Kidney (tissue), 14 donors: Measurements from ENCODE around the gene DIDO1. TPM values are rescaled to one million over a fixed set of nuclear protein-coding genes. Genes with fewer than 3 reads are reported as not detected.

Experiments used
- DNase-seq, 5 donors: peaks; one replicate each; pipeline ENCODE4 v3.0.0-alpha.2; 2013 to 2020
- FAIRE-seq: peaks from 2 replicates; lab custom pipeline; 2012; peaks lifted over from hg19 to GRCh38; lab: Jason Lieb, UNC
- H3K27ac ChIP-seq, 2 donors: one replicate each; pipeline ENCODE4 v1.7.0; 2013; ENCODE audit warnings: low read depth in 2 of 2, low read length in 2 of 2, inconsistent platforms in 1 of 2
- H3K27me3 ChIP-seq: one replicate; pipeline ENCODE4 v1.7.1; 2013; ENCODE audit warnings: low read length, inconsistent platforms; ENCODE audit not compliant: control insufficient read depth, insufficient read depth
- H3K36me3 ChIP-seq, 3 donors: one replicate each; pipeline versions ENCODE4 v1.7.0 to v1.7.1; 2013; ENCODE audit warnings: low read length in 3 of 3, control low read depth in 1 of 3, inconsistent platforms in 1 of 3; ENCODE audit not compliant: insufficient read depth in 3 of 3, control insufficient read depth in 2 of 3
- H3K4me1 ChIP-seq, 3 donors: one replicate each; pipeline versions ENCODE4 v1.7.0 to v1.7.1; 2013; ENCODE audit warnings: low read length in 3 of 3, inconsistent platforms in 1 of 3, low read depth in 1 of 3; ENCODE audit not compliant: control insufficient read depth in 2 of 3, insufficient read depth in 2 of 3
- H3K4me3 ChIP-seq, 3 donors: one replicate each; pipeline versions ENCODE4 v1.7.0 to v1.8.1; 2013; ENCODE audit warnings: low read length in 3 of 3, control low read depth in 1 of 3, inconsistent platforms in 1 of 3
- H3K9ac ChIP-seq, 3 donors: one replicate each; pipeline versions ENCODE4 v1.7.0 to v1.7.1; 2013; ENCODE audit warnings: low read length in 3 of 3, control low read depth in 1 of 3, inconsistent platforms in 1 of 3
- H3K9me3 ChIP-seq, 3 donors: one replicate each; pipeline versions ENCODE4 v1.7.0 to v1.7.1; 2013; ENCODE audit warnings: low read length in 3 of 3, control low read depth in 1 of 3, inconsistent platforms in 1 of 3; ENCODE audit not compliant: control insufficient read depth in 2 of 3, insufficient read depth in 1 of 3
- intact Hi-C: fragments of 100-400 bp; cut with DNase I; formaldehyde crosslinking; loops from one replicate; pipeline ENCODE4 v1.11.1; 2022
- polyA plus RNA-seq: library from polyadenylated mRNA; stranded (reverse); fragments of 350-450 nt; fragmentation: Illumina TruSeq; extraction: RNeasy Lipid Tissue Mini Kit (QIAGEN cat#74804); gene quantifications from one replicate; pipeline ENCODE4 v1.2.3, GENCODE V29; 2014; ENCODE audit warnings: low read depth, low replicate concordance; ENCODE audit not compliant: insufficient read depth
- total RNA-seq: library from RNA; stranded (reverse); fragmentation: NEBNext Ultra II Directional; extraction: Animal tissue kit (Norgen Biotek cat#: 25700); gene quantifications from one replicate; pipeline ENCODE4 v1.2.1, GENCODE V29; 2021
- TF ChIP-seq, protein P1 (sequence below): IDR thresholded peaks from 3 replicates; pipeline ENCODE4 v1.5.1; 2012; ENCODE audit warnings: mild to moderate bottlenecking, moderate library complexity, borderline replicate concordance; ENCODE audit not compliant: insufficient read depth; ENCODE audit errors: extremely low read depth
- donor health status: control.
- donor health status: control.
- donor health status: control.
- donor health status: control.
- donor health status: control.
- donor health status: DM: yes; HTN: yes; CAD: no.
- donor health status: Normal renal cell carcinoma (clear cell type).

DIDO1 gene
- total and polyA plus RNA-seq, 2 donors from 2014 or later = 23.0 to 67.9 TPM

DNA sequence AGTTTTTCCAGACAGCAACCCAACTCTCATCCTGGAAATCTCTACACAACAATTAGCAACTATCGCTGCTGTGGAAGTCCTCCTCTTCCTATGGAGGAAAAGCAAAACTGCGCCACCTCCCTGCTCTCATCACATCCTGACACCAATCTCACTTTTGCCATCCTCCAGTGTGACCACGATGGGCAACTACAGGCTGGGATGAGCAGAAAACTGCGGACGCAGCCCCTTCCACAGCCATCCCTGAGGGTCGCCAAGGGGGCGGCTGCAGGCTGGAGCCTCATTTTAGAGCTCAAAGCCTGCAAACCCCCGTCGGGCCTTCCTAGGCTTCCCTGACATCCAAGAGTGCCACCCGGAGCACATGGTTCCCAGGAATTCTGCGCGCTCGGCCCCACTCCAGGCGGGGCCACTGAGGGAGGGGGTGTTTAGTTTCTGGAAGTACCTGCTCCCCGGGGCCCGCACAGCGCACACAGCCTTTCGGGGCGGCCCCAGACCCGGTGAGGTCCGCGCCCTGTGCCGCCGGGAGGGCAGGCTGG is 65.8 kb downstream of the DIDO1 start:
- Histone ChIP-seq H3K4me3 (peak overlapping the region; percentile 34 to 43 (median 40)), H3K27ac (no peak overlapping the region), H3K9ac (no peak overlapping the region), H3K36me3 (no peaks in the 10 kb centered on the region), H3K27me3 (no peaks in the 10 kb centered on the region), H3K9me3 (no peaks in the 10 kb centered on the region), H3K4me1 (peaks cover 0 to 8% (median 0%) of the 10 kb centered on the region in 3 donors)
- TF ChIP-seq, protein P1, sequence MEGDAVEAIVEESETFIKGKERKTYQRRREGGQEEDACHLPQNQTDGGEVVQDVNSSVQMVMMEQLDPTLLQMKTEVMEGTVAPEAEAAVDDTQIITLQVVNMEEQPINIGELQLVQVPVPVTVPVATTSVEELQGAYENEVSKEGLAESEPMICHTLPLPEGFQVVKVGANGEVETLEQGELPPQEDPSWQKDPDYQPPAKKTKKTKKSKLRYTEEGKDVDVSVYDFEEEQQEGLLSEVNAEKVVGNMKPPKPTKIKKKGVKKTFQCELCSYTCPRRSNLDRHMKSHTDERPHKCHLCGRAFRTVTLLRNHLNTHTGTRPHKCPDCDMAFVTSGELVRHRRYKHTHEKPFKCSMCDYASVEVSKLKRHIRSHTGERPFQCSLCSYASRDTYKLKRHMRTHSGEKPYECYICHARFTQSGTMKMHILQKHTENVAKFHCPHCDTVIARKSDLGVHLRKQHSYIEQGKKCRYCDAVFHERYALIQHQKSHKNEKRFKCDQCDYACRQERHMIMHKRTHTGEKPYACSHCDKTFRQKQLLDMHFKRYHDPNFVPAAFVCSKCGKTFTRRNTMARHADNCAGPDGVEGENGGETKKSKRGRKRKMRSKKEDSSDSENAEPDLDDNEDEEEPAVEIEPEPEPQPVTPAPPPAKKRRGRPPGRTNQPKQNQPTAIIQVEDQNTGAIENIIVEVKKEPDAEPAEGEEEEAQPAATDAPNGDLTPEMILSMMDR = no peak
- FAIRE-seq = no peak
- intact Hi-C loops = no loop called here
- DNase-seq = peak in 3 of 5 donors; percentile 49 to 73 (median 58)

DNA sequence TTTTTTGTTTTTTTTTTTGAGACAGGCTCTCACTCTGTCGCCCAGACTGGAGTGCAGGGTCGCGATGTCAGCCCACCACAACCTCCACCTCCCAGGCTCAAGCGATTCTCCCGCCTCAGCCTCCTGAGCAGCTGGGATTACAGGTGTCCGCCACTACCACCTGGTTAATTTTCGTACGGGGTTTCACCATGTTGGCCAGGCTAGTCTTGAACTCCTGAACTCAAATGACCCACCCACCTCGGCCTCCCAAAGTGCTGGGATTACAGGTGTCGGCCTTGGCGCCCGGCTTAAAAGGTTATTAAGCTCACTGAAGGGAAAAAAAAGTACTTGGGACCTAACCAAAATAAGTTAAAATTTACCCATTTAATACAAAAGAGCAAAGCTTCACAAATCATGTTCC is 66.6 kb downstream of the DIDO1 start:
- FAIRE-seq = no peak
- TF ChIP-seq, protein P1 = no peak
- intact Hi-C loops = no loop called here
- Histone ChIP-seq H3K4me3 (no peak overlapping the region), H3K27ac (no peak overlapping the region), H3K36me3 (no peaks in the 10 kb centered on the region), H3K9me3 (no peaks in the 10 kb centered on the region), H3K9ac (no peak overlapping the region), H3K27me3 (no peaks in the 10 kb centered on the region), H3K4me1 (peaks cover 0 to 8% (median 0%) of the 10 kb centered on the region in 3 donors)
- DNase-seq = no peak

DNA sequence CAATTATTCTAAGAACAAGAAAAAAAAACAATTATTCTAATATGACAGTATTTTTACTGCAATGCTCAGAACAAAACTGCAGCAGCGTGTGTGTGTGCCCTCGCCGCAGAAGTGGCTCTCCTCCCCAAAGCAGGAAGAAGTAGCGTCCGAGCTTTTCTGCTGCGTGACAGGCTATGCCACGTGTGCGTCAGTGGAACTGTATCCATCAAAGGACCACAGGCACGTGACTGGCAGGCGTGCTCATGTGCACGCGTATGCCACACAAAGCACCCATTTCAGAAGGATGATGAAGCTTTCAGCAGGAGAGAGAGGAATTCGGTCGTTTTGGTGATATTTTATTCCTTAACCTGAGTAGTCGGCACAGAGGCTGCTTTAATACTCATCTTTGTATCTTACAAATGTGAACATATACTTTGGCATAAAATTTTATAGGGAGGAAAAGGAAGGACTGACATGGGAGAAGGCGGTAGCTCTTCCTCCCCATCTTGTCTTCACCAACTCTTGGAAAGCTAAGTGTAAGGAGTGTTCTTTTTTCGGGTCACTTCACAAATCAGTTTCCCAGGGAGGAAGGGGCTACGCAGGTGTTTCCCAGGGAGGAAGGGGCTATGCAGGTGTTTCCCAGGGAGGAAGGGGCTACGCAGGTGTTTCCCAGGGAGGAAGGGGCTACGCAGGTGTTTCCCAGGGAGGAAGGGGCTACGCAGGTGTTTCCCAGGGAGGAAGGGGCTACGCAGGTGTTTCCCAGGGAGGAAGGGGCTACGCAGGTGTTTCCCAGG is 68.1 kb downstream of the DIDO1 start:
- Histone ChIP-seq H3K27me3 (no peaks in the 10 kb centered on the region), H3K27ac (no peak overlapping the region), H3K9ac (no peak overlapping the region), H3K4me3 (no peak overlapping the region), H3K9me3 (no peaks in the 10 kb centered on the region), H3K4me1 (peaks cover 0 to 8% (median 0%) of the 10 kb centered on the region in 3 donors), H3K36me3 (peaks cover 0 to 6% (median 0%) of the 10 kb centered on the region in 3 donors)
- FAIRE-seq (no peak), DNase-seq (no peak)
- TF ChIP-seq, protein P1 = no peak
- intact Hi-C loops = no loop called here
